ENCODE results near the gene PTPRG. TPM values are rescaled to one million over a fixed set of nuclear protein-coding genes. Genes with fewer than 3 reads are reported as not detected.

The PTPRG gene
- total and polyA plus RNA-seq, 2 donors (not counting 1 experiment from before 2014, with no cell fraction given) = 67.0 to 97.9 TPM

DNA sequence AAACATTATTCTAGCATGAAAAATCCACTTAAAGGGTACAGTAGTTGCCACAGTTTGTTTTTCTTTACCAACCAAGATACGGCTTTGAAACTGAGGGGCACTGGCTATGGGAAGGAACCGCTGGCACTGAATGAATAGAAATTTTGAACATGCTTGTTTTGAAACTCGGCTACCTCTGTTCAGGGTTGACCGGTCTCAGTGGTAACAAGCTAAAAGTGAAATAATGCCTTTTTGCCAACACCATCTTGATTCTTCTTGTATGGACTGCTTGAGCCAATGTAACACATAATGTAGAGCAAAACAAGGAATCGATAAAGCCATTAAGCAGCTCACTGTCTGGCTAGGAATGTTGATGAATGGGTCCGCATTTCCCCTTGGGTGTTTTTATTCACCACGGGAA, 36.5 kb downstream of the PTPRG start:
- no peak for DNase-seq (ENCODE audit: low read depth in 2 of 2)
- H2AFZ ChIP-seq (ENCODE audit: low read length) = no peak overlapping the region
- H3K36me3 ChIP-seq (ENCODE audit: control insufficient read depth, insufficient read depth, low read length) = no peaks in the 10 kb centered on the region
- no peak for TF ChIP-seq EZH2 (IDR thresholded peaks at IDR 0.05; ENCODE audit: low read length, missing control alignments)
- TF ChIP-seq, protein P1, sequence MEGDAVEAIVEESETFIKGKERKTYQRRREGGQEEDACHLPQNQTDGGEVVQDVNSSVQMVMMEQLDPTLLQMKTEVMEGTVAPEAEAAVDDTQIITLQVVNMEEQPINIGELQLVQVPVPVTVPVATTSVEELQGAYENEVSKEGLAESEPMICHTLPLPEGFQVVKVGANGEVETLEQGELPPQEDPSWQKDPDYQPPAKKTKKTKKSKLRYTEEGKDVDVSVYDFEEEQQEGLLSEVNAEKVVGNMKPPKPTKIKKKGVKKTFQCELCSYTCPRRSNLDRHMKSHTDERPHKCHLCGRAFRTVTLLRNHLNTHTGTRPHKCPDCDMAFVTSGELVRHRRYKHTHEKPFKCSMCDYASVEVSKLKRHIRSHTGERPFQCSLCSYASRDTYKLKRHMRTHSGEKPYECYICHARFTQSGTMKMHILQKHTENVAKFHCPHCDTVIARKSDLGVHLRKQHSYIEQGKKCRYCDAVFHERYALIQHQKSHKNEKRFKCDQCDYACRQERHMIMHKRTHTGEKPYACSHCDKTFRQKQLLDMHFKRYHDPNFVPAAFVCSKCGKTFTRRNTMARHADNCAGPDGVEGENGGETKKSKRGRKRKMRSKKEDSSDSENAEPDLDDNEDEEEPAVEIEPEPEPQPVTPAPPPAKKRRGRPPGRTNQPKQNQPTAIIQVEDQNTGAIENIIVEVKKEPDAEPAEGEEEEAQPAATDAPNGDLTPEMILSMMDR (conservative IDR thresholded peaks at IDR 0.05 in 1 of 2, IDR thresholded peaks at IDR 0.05 in 1 of 2; ENCODE audit: low read depth in 1 of 2, low read length in 2 of 2) = no peak
- peaks cover 10% of the 10 kb centered on the region for H3K4me1 ChIP-seq (ENCODE audit: control insufficient read depth, extremely low read depth, insufficient read depth, low read length)
- no peak overlapping the region for H3K4me2 ChIP-seq (ENCODE audit: extremely low read depth, insufficient read depth, low read length)
- no peak overlapping the region for H3K9ac ChIP-seq (ENCODE audit: insufficient read depth, low read length)
- H3K27me3 ChIP-seq (ENCODE audit: control insufficient read depth, insufficient read depth, low read length) = no peaks in the 10 kb centered on the region
- no peaks in the 10 kb centered on the region for H3K9me3 ChIP-seq (ENCODE audit: control insufficient read depth, insufficient read depth, low read depth, low read length)
- no peak overlapping the region for H3K4me3 ChIP-seq (replicated peaks in 1 of 4; ENCODE audit: control extremely low read depth in 1 of 4, insufficient read depth in 1 of 4, low read depth in 3 of 4, low read length in 4 of 4)
- H3K27ac ChIP-seq (ENCODE audit: insufficient read depth, low read length) = no peak overlapping the region
- peaks cover 29% of the 10 kb centered on the region for H3K79me2 ChIP-seq (ENCODE audit: control insufficient read depth, insufficient read depth, low read length)
- no peaks in the 10 kb centered on the region for H4K20me1 ChIP-seq (ENCODE audit: control insufficient read depth, extremely low read depth, insufficient read depth, low read length)

DNA sequence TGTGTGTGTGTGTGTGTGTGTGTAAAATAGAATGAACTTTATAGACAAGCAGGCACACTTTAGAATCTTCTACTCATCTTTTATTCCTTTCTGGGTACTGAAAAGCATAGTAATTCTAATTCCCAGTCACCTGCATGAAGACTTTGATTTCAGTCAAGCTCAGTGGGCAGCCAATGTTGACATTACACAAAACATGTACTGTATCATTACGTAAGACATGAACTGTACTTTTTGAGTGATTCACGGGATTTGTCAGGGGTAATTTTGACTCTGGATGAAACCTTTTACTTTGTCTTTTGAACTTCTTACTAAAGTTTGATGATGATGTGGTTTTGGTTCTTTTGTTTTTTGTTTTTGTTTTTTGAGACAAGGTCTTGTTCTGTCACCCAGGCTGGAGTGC, 38.8 kb downstream of the PTPRG start:
- no peak overlapping the region for H3K4me2 ChIP-seq (ENCODE audit: extremely low read depth, insufficient read depth, low read length)
- peaks cover 4% of the 10 kb centered on the region for H3K4me1 ChIP-seq (ENCODE audit: control insufficient read depth, extremely low read depth, insufficient read depth, low read length)
- no peaks in the 10 kb centered on the region for H3K27me3 ChIP-seq (ENCODE audit: control insufficient read depth, insufficient read depth, low read length)
- no peak for DNase-seq (ENCODE audit: low read depth in 2 of 2)
- no peak overlapping the region for H3K4me3 ChIP-seq (replicated peaks in 1 of 4; ENCODE audit: control extremely low read depth in 1 of 4, insufficient read depth in 1 of 4, low read depth in 3 of 4, low read length in 4 of 4)
- H3K79me2 ChIP-seq (ENCODE audit: control insufficient read depth, insufficient read depth, low read length) = peaks cover 24% of the 10 kb centered on the region
- no peaks in the 10 kb centered on the region for H3K9me3 ChIP-seq (ENCODE audit: control insufficient read depth, insufficient read depth, low read depth, low read length)
- H2AFZ ChIP-seq (ENCODE audit: low read length) = no peak overlapping the region
- TF ChIP-seq, protein P1 (conservative IDR thresholded peaks at IDR 0.05 in 1 of 2, IDR thresholded peaks at IDR 0.05 in 1 of 2; ENCODE audit: low read depth in 1 of 2, low read length in 2 of 2) = no peak
- no peak for TF ChIP-seq EZH2 (IDR thresholded peaks at IDR 0.05; ENCODE audit: low read length, missing control alignments)
- H3K36me3 ChIP-seq (ENCODE audit: control insufficient read depth, insufficient read depth, low read length) = peaks cover 2% of the 10 kb centered on the region
- H3K27ac ChIP-seq (ENCODE audit: insufficient read depth, low read length) = no peak overlapping the region
- no peak overlapping the region for H3K9ac ChIP-seq (ENCODE audit: insufficient read depth, low read length)
- no peaks in the 10 kb centered on the region for H4K20me1 ChIP-seq (ENCODE audit: control insufficient read depth, extremely low read depth, insufficient read depth, low read length)

DNA sequence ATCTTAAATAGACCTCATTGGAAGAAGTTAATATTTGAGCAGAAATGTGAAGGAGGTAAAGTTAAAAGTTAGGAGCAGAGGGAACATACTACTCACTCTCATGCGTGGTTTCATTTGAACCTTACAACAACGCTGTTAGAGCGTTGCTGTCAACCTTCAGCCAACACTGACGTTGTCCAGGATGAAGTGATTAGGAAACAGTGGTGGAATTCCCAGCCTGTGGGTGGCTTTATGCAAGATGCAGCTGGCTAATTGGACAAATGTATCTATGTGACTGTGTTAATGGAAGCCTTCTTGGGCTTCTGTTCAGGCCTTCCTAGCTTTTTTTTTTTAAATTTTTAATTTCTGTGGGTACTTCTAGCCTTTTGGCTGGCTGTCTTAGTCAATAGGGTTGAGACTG, 40.5 kb downstream of the PTPRG start:
- H2AFZ ChIP-seq (ENCODE audit: low read length) = no peak overlapping the region
- peak in 1 of 2 donors; percentile 69 for DNase-seq (ENCODE audit: low read depth in 2 of 2)
- H3K79me2 ChIP-seq (ENCODE audit: control insufficient read depth, insufficient read depth, low read length) = peaks cover 19% of the 10 kb centered on the region
- no peak overlapping the region for H3K27ac ChIP-seq (ENCODE audit: insufficient read depth, low read length)
- H3K4me1 ChIP-seq (ENCODE audit: control insufficient read depth, extremely low read depth, insufficient read depth, low read length) = no peaks in the 10 kb centered on the region
- peaks cover 2% of the 10 kb centered on the region for H3K36me3 ChIP-seq (ENCODE audit: control insufficient read depth, insufficient read depth, low read length)
- no peaks in the 10 kb centered on the region for H3K27me3 ChIP-seq (ENCODE audit: control insufficient read depth, insufficient read depth, low read length)
- no peak overlapping the region for H3K4me2 ChIP-seq (ENCODE audit: extremely low read depth, insufficient read depth, low read length)
- no peak overlapping the region for H3K9ac ChIP-seq (ENCODE audit: insufficient read depth, low read length)
- H3K4me3 ChIP-seq (replicated peaks in 1 of 4; ENCODE audit: control extremely low read depth in 1 of 4, insufficient read depth in 1 of 4, low read depth in 3 of 4, low read length in 4 of 4) = no peak overlapping the region
- TF ChIP-seq, protein P1 (conservative IDR thresholded peaks at IDR 0.05 in 1 of 2, IDR thresholded peaks at IDR 0.05 in 1 of 2; ENCODE audit: low read depth in 1 of 2, low read length in 2 of 2) = no peak
- TF ChIP-seq EZH2 (IDR thresholded peaks at IDR 0.05; ENCODE audit: low read length, missing control alignments) = no peak
- no peaks in the 10 kb centered on the region for H4K20me1 ChIP-seq (ENCODE audit: control insufficient read depth, extremely low read depth, insufficient read depth, low read length)
- H3K9me3 ChIP-seq (ENCODE audit: control insufficient read depth, insufficient read depth, low read depth, low read length) = no peaks in the 10 kb centered on the region
